ENCODE data around the gene RGS6. TPM values are rescaled to one million over a fixed set of nuclear protein-coding genes. Genes with fewer than 3 reads are reported as not detected.

Gene RGS6
- total and polyA plus RNA-seq, 2 donors (not counting 1 experiment from before 2014, with no cell fraction given): not detected

DNA sequence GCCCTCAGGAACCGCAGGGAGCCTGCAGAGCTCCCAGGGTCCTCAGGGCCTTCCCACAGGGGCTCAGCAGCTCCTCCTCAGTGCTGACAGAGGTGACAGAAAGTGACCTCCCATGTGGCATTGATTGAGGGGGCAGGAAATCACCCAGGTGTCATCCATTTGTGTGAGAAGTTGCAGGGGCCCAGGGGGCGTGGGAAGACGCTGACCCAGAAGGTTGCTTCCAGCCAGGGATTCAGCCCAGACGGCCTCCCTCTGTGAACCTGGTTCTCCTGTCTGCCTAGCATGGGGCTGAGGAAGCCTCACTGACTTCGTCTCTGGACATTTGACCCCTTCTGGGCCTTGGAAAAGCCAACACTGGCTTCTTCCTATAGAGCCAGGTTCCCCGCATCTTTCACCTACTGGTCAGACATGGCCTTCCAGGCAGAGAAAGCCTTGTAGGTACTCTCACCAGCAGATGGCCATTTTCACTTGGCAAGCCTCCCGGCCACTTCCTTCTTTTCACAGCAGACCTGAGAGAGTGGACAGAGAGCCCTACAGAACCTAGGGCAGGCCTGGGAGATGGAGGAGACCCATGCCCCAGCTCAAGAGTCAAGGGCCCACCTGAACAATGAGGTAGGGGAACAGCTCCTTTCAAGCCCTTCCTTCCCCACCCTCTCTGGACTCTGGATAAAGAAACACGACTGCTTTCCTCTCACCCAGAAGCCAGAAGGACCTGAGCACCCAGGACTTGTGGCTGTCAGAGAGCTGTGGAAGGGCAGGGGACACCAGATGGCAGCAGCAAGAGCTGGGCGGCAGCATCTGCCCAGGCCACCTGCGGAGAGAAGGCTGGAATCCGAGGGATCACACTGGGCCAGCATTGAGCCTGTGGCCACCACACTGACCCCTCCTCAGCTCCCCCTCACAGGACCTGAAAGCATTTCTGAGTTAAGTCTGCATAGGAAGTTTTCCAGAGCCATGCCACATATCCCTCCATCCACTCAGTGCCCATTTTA lies 583.8 kb downstream of the RGS6 start:
- Histone ChIP-seq H3K36me3 (ENCODE audit: control insufficient read depth, insufficient read depth, low read length) (no peaks in the 10 kb centered on the region), H2AFZ (ENCODE audit: low read length) (no peak overlapping the region), H3K27ac (ENCODE audit: insufficient read depth, low read length) (no peak overlapping the region), H3K27me3 (ENCODE audit: control insufficient read depth, insufficient read depth, low read length) (peaks cover 10% of the 10 kb centered on the region), H3K79me2 (ENCODE audit: control insufficient read depth, insufficient read depth, low read length) (no peaks in the 10 kb centered on the region), H3K9me3 (ENCODE audit: control insufficient read depth, insufficient read depth, low read depth, low read length) (no peaks in the 10 kb centered on the region), H3K4me3 (replicated peaks in 1 of 4; ENCODE audit: control extremely low read depth in 1 of 4, insufficient read depth in 1 of 4, low read depth in 3 of 4, low read length in 4 of 4) (no peak overlapping the region), H3K9ac (ENCODE audit: insufficient read depth, low read length) (no peak overlapping the region), H3K4me2 (ENCODE audit: extremely low read depth, insufficient read depth, low read length) (no peak overlapping the region), H3K4me1 (ENCODE audit: control insufficient read depth, extremely low read depth, insufficient read depth, low read length) (peaks cover 4% of the 10 kb centered on the region), H4K20me1 (ENCODE audit: control insufficient read depth, extremely low read depth, insufficient read depth, low read length) (no peaks in the 10 kb centered on the region)
- peak; percentile 28 to 53 for DNase-seq (ENCODE audit: low read depth in 2 of 2)
- TF ChIP-seq, protein P1, sequence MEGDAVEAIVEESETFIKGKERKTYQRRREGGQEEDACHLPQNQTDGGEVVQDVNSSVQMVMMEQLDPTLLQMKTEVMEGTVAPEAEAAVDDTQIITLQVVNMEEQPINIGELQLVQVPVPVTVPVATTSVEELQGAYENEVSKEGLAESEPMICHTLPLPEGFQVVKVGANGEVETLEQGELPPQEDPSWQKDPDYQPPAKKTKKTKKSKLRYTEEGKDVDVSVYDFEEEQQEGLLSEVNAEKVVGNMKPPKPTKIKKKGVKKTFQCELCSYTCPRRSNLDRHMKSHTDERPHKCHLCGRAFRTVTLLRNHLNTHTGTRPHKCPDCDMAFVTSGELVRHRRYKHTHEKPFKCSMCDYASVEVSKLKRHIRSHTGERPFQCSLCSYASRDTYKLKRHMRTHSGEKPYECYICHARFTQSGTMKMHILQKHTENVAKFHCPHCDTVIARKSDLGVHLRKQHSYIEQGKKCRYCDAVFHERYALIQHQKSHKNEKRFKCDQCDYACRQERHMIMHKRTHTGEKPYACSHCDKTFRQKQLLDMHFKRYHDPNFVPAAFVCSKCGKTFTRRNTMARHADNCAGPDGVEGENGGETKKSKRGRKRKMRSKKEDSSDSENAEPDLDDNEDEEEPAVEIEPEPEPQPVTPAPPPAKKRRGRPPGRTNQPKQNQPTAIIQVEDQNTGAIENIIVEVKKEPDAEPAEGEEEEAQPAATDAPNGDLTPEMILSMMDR (conservative IDR thresholded peaks at IDR 0.05 in 1 of 2, IDR thresholded peaks at IDR 0.05 in 1 of 2; ENCODE audit: low read depth in 1 of 2, low read length in 2 of 2): peak in 1 of 2 donors; percentile 12
- no peak for TF ChIP-seq EZH2 (IDR thresholded peaks at IDR 0.05; ENCODE audit: low read length, missing control alignments)

DNA sequence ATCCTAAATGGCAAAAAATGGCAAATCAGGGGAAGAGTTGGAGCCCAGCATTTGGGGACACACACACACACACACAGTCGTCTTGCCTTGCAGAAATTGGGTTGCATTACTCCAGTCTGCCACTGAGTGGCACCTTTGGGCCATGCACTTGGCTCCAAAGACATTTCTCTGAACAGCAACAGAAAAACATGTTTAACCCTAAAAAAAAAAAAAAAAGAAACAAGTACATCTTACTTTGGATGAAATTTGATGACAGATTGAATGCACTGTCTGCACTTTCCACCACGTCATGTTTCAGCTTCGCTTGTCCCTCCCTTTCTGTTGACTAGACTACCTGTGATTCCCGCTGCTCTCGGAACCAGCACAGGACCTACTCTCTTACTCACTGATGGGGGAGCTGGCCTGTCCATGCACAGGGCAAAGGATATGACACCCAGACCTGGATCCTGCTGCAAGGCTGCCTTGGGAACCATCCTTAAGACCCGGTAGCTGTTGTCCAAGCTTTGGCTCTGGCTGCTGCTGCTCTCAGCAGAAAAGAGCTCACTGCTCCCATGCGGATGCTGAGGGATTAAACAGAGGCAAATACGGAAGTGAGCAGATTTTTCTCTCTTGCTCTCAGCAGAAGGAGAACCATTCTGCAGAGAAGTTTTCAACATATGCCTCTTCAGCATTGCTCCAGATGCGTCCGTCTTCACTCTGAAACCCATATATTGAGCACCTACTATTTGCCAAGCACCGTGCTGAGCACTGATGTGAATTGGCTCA lies 584.9 kb downstream of the RGS6 start:
- H2AFZ ChIP-seq (ENCODE audit: low read length): peak overlapping the region; percentile 44
- no peaks in the 10 kb centered on the region for H3K36me3 ChIP-seq (ENCODE audit: control insufficient read depth, insufficient read depth, low read length)
- H3K4me2 ChIP-seq (ENCODE audit: extremely low read depth, insufficient read depth, low read length): no peak overlapping the region
- no peaks in the 10 kb centered on the region for H3K79me2 ChIP-seq (ENCODE audit: control insufficient read depth, insufficient read depth, low read length)
- peaks cover 4% of the 10 kb centered on the region for H3K27me3 ChIP-seq (ENCODE audit: control insufficient read depth, insufficient read depth, low read length)
- no peak overlapping the region for H3K4me3 ChIP-seq (replicated peaks in 1 of 4; ENCODE audit: control extremely low read depth in 1 of 4, insufficient read depth in 1 of 4, low read depth in 3 of 4, low read length in 4 of 4)
- H4K20me1 ChIP-seq (ENCODE audit: control insufficient read depth, extremely low read depth, insufficient read depth, low read length): no peaks in the 10 kb centered on the region
- DNase-seq (ENCODE audit: low read depth in 2 of 2): peak; percentile 77 to 89
- H3K4me1 ChIP-seq (ENCODE audit: control insufficient read depth, extremely low read depth, insufficient read depth, low read length): peaks cover 4% of the 10 kb centered on the region
- H3K9me3 ChIP-seq (ENCODE audit: control insufficient read depth, insufficient read depth, low read depth, low read length): no peaks in the 10 kb centered on the region
- no peak overlapping the region for H3K27ac ChIP-seq (ENCODE audit: insufficient read depth, low read length)
- no peak overlapping the region for H3K9ac ChIP-seq (ENCODE audit: insufficient read depth, low read length)
- TF ChIP-seq, protein P1 (conservative IDR thresholded peaks at IDR 0.05 in 1 of 2, IDR thresholded peaks at IDR 0.05 in 1 of 2; ENCODE audit: low read depth in 1 of 2, low read length in 2 of 2): peak; percentile 89 to 95
- no peak for TF ChIP-seq EZH2 (IDR thresholded peaks at IDR 0.05; ENCODE audit: low read length, missing control alignments)

DNA sequence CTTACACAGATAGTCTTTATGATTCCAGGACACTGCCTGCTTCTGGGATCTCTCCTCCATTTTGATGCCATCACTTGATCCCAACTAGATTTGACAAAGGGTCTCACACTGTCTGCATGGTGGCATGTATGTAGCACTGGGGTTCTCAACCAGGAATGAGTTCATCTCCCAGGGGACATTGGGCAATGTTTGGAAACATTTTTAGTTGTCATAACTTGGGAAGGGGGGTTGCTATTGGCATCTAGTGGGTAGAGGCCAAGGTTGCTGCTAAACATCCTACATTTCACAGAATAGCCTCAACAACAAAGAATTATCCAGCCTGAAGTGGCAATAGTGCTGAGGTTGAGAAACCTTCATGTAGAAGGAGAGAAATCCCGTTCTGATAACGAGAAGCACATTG lies 585.5 kb downstream of the RGS6 start:
- DNase-seq (ENCODE audit: low read depth in 2 of 2): no peak
- H3K36me3 ChIP-seq (ENCODE audit: control insufficient read depth, insufficient read depth, low read length): no peaks in the 10 kb centered on the region
- H3K9me3 ChIP-seq (ENCODE audit: control insufficient read depth, insufficient read depth, low read depth, low read length): no peaks in the 10 kb centered on the region
- no peak overlapping the region for H3K27ac ChIP-seq (ENCODE audit: insufficient read depth, low read length)
- H3K9ac ChIP-seq (ENCODE audit: insufficient read depth, low read length): no peak overlapping the region
- no peaks in the 10 kb centered on the region for H3K27me3 ChIP-seq (ENCODE audit: control insufficient read depth, insufficient read depth, low read length)
- H3K4me2 ChIP-seq (ENCODE audit: extremely low read depth, insufficient read depth, low read length): no peak overlapping the region
- peaks cover 4% of the 10 kb centered on the region for H3K4me1 ChIP-seq (ENCODE audit: control insufficient read depth, extremely low read depth, insufficient read depth, low read length)
- no peak for TF ChIP-seq EZH2 (IDR thresholded peaks at IDR 0.05; ENCODE audit: low read length, missing control alignments)
- TF ChIP-seq, protein P1 (conservative IDR thresholded peaks at IDR 0.05 in 1 of 2, IDR thresholded peaks at IDR 0.05 in 1 of 2; ENCODE audit: low read depth in 1 of 2, low read length in 2 of 2): no peak
- H4K20me1 ChIP-seq (ENCODE audit: control insufficient read depth, extremely low read depth, insufficient read depth, low read length): no peaks in the 10 kb centered on the region
- H3K4me3 ChIP-seq (replicated peaks in 1 of 4; ENCODE audit: control extremely low read depth in 1 of 4, insufficient read depth in 1 of 4, low read depth in 3 of 4, low read length in 4 of 4): no peak overlapping the region
- no peak overlapping the region for H2AFZ ChIP-seq (ENCODE audit: low read length)
- no peaks in the 10 kb centered on the region for H3K79me2 ChIP-seq (ENCODE audit: control insufficient read depth, insufficient read depth, low read length)

Data from fibroblast of lung (primary cell).